ENCODE results near the gene PLCD3. TPM values are rescaled to one million over a fixed set of nuclear protein-coding genes. Genes with fewer than 3 reads are reported as not detected.
A peak's percentile ranks its signal among the peaks of the same experiment; 100 is the strongest.

PLCD3 gene
- total and polyA plus RNA-seq, 9 of the 15 experiments (the other 6 are each of a cell fraction or from before 2014, with no cell fraction given), result 0.20 to 22.6 (median 7.5) TPM

DNA sequence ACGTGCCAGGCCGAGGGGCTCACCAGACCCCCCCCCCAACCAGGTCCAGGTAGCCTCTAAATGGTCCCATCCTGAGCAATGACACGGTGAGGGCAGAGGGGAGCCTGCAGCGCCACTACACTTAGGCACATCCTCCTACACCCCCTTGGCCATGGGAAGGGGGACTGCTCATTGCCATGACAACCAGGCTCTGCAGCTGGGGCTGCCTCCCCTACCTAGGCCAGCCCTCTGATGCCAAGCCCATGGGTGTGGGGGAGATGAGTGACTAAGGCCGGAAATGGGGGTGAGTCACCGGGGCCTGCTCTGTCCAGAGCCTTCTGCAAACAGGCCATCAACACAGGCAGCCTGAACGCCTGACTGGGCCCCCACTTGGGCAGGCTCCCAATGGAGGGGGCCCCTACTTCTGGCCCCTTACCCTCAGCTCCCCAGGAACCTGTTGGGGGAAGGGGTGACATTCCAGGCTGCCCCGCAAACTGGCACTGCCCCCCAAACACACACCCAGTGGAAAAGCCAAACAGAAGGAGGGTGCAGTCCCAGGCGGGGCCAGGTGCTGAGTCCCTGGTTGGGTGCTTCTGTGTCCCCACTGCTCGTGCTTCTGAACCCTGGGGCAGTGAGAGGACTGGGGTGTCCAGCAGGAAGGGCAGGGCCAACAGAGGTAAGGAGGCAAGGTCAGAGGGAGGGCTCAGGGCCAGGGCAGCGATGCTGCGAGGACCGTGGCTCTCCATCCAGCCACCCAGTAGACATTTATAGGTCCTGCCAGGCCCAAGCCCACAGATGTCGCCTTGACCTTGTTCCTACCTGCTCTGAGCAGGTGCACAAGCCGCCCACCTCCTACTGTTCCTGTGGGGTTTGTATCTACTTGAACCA is 8.2 kb downstream of the PLCD3 start (continued):
- TF ChIP-seq, protein P1, sequence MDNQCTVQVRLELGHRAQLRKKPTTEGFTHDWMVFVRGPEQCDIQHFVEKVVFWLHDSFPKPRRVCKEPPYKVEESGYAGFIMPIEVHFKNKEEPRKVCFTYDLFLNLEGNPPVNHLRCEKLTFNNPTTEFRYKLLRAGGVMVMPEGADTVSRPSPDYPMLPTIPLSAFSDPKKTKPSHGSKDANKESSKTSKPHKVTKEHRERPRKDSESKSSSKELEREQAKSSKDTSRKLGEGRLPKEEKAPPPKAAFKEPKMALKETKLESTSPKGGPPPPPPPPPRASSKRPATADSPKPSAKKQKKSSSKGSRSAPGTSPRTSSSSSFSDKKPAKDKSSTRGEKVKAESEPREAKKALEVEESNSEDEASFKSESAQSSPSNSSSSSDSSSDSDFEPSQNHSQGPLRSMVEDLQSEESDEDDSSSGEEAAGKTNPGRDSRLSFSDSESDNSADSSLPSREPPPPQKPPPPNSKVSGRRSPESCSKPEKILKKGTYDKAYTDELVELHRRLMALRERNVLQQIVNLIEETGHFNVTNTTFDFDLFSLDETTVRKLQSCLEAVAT (IDR thresholded peaks at IDR 0.05), result no peak
- TF ChIP-seq EP400 (IDR thresholded peaks at IDR 0.05) (no peak; the same call in 1 of the 2 replicates), KLF13 (tag; IDR thresholded peaks at IDR 0.05; ENCODE audit: borderline replicate concordance, low read depth) (no peak), KAT8 (IDR thresholded peaks at IDR 0.05; ENCODE audit: low read depth) (no peak), ZSCAN29 (IDR thresholded peaks at IDR 0.05) (no peak), NCOA4 (IDR thresholded peaks at IDR 0.05; ENCODE audit: partially characterized antibody) (no peak), ZKSCAN8 (CRISPR knock-in tag; IDR thresholded peaks at IDR 0.05) (peak; percentile 69; the same call in 1 of the 2 replicates), XRCC4 (IDR thresholded peaks at IDR 0.05; ENCODE audit: extremely low read depth, insufficient read depth, insufficient read length) (no peak), MIER1 (IDR thresholded peaks at IDR 0.05; ENCODE audit: low read depth) (peak; percentile 55; the same call in 1 of the 2 replicates), RFX1 (IDR thresholded peaks at IDR 0.05) (peak; percentile 94), NFRKB (IDR thresholded peaks at IDR 0.05; ENCODE audit: low read depth) (peak; percentile 84), L3MBTL2 (IDR thresholded peaks at IDR 0.05) (peak; percentile 39; the same call in 1 of the 2 replicates), POLR2AphosphoS2 (IDR thresholded peaks at IDR 0.05; ENCODE audit: low read length) (no peak), MCM7 (IDR thresholded peaks at IDR 0.05) (no peak)
- TF ChIP-seq, protein P2, sequence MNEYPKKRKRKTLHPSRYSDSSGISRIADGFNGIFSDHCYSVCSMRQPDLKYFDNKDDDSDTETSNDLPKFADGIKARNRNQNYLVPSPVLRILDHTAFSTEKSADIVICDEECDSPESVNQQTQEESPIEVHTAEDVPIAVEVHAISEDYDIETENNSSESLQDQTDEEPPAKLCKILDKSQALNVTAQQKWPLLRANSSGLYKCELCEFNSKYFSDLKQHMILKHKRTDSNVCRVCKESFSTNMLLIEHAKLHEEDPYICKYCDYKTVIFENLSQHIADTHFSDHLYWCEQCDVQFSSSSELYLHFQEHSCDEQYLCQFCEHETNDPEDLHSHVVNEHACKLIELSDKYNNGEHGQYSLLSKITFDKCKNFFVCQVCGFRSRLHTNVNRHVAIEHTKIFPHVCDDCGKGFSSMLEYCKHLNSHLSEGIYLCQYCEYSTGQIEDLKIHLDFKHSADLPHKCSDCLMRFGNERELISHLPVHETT (CRISPR knock-in tag; conservative IDR thresholded peaks at IDR 0.05 in 1 of 2, IDR thresholded peaks at IDR 0.05 in 1 of 2), result peak in 1 of 2 experiments; percentile 64; a peak in 2 of 4 replicates
- TF ChIP-seq, protein P3, sequence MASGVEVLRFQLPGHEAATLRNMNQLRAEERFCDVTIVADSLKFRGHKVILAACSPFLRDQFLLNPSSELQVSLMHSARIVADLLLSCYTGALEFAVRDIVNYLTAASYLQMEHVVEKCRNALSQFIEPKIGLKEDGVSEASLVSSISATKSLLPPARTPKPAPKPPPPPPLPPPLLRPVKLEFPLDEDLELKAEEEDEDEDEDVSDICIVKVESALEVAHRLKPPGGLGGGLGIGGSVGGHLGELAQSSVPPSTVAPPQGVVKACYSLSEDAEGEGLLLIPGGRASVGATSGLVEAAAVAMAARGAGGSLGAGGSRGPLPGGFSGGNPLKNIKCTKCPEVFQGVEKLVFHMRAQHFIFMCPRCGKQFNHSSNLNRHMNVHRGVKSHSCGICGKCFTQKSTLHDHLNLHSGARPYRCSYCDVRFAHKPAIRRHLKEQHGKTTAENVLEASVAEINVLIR (CRISPR knock-in tag; IDR thresholded peaks at IDR 0.05), result no peak
- TF ChIP-seq, protein P4, sequence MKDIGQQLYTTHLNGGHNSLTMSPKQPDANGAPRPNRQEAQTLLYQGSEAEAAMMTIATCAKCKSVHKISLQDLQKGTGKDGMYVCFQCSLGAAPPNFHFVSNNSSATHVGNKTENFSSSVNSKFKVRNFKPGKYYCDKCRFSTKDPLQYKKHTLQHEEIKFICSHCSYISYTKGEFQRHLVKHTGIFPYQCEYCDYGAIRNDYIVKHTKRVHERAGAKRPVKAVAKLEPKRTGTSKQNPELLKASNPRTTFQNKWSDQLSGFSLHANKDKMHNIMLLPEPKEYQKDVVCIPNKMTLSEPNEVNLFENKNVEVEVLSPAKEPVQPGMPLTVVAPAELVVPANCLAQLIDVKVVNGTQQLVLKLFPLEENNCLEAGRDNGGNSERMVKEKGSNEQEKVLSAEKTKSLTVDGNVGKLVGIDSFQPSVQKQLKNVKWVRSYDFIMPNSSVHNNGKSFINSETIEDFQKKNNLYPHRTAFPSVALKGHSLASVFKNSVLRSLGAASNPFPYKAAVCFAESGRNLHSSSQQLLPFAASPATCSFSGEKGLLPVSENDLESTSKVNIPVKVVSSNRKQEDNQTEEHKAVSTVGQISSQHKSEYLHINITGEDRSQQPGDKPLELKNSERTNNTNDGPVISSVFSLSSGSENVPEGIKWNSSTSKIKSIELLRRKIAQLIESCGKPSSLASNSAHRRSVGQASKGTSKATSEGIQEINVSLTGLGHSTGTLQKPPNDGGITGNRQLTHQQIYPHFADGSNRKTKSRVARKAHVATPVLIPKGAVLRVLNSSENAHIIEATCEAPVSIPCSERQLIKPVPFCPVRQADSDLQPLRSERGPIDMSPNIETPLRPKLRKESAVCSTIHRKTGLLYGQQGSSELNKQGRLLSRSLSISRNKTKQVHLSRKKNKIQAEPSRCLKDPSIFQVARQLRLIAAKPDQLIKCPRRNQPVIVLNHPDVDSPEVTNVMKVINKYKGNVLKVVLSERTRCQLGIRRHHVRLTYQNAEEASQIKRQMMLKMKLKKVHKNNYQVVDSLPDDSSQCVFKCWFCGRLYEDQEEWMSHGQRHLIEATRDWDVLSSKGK (CRISPR knock-in tag; IDR thresholded peaks at IDR 0.05), result no peak
- TF ChIP-seq, protein P5, sequence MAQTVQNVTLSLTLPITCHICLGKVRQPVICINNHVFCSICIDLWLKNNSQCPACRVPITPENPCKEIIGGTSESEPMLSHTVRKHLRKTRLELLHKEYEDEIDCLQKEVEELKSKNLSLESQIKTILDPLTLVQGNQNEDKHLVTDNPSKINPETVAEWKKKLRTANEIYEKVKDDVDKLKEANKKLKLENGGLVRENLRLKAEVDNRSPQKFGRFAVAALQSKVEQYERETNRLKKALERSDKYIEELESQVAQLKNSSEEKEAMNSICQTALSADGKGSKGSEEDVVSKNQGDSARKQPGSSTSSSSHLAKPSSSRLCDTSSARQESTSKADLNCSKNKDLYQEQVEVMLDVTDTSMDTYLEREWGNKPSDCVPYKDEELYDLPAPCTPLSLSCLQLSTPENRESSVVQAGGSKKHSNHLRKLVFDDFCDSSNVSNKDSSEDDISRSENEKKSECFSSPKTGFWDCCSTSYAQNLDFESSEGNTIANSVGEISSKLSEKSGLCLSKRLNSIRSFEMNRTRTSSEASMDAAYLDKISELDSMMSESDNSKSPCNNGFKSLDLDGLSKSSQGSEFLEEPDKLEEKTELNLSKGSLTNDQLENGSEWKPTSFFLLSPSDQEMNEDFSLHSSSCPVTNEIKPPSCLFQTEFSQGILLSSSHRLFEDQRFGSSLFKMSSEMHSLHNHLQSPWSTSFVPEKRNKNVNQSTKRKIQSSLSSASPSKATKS (CRISPR knock-in tag; IDR thresholded peaks at IDR 0.05), result no peak

Measured in K562 (cell line).